Suprapubic skin (tissue), 4 donors: ENCODE results near the gene GNA15. TPM values are rescaled to one million over a fixed set of nuclear protein-coding genes. Genes with fewer than 3 reads are reported as not detected.

Source experiments
- DNase-seq, 2 donors: peaks; one replicate each; pipeline ENCODE4 v3.0.0-alpha.2; 2019; ENCODE audit warnings: low spot score in 2 of 2
- H3K27ac ChIP-seq: fragments of 200-600 bp; sonication (generic); one replicate; pipeline ENCODE4 v1.5.1; 2019
- H3K27me3 ChIP-seq: fragments of 200-600 bp; sonication (generic); one replicate; pipeline ENCODE4 v1.5.1; 2019
- H3K36me3 ChIP-seq: fragments of 200-600 bp; sonication (generic); one replicate; pipeline ENCODE4 v1.5.1; 2019
- H3K4me1 ChIP-seq: fragments of 200-600 bp; sonication (generic); one replicate; pipeline ENCODE4 v1.5.1; 2019
- H3K4me3 ChIP-seq: fragments of 200-600 bp; sonication (generic); one replicate; pipeline ENCODE4 v1.5.1; 2019; ENCODE audit warnings: mild to moderate bottlenecking
- H3K9me3 ChIP-seq: fragments of 200-600 bp; sonication (generic); one replicate; pipeline ENCODE4 v1.5.1; 2019
- EP300 ChIP-seq: sonication (generic); formaldehyde crosslinking; IDR thresholded peaks from one replicate; pipeline ENCODE4 v1.6.1; 2017; ENCODE audit warnings: antibody characterized with exemption
- POLR2A ChIP-seq, 2 donors: fragments of 450-650 bp; IDR thresholded peaks; one replicate each; pipeline ENCODE4 v1.6.1; 2017; ENCODE audit warnings: antibody characterized with exemption in 2 of 2, mild to moderate bottlenecking in 2 of 2, moderate library complexity in 2 of 2
- POLR2AphosphoS5 ChIP-seq, 3 donors: sonication (generic); formaldehyde crosslinking; IDR thresholded peaks; one replicate each; pipeline ENCODE4 v1.6.1; 2017; ENCODE audit warnings: antibody characterized with exemption in 3 of 3
- WGBS: methylation state at CpG from one replicate; pipeline ENCODE4 v1.1.5; 2018; 5-methylcytosine and 5-hydroxymethylcytosine counted together
- total RNA-seq, 4 donors: library from RNA; depleted of rRNA; stranded (reverse); fragments of >200 nt; gene quantifications; one replicate each; pipeline ENCODE4 v1.1.0, GENCODE V29; 2016
- TF ChIP-seq, protein P1 (sequence below), 2 donors: fragments of 200-600 bp in 1 of 2; fragments of 450-650 bp in 1 of 2; sonication (generic) in 1 of 2; IDR thresholded peaks; one replicate each; pipeline ENCODE4 v1.5.1; 2016 to 2019; ENCODE audit warnings: antibody characterized with exemption in 2 of 2, mild to moderate bottlenecking in 1 of 2, moderate library complexity in 1 of 2

Gene GNA15
- total RNA-seq, 4 donors from 2014 or later = 29.9 to 117 (median 85.0) TPM

DNA sequence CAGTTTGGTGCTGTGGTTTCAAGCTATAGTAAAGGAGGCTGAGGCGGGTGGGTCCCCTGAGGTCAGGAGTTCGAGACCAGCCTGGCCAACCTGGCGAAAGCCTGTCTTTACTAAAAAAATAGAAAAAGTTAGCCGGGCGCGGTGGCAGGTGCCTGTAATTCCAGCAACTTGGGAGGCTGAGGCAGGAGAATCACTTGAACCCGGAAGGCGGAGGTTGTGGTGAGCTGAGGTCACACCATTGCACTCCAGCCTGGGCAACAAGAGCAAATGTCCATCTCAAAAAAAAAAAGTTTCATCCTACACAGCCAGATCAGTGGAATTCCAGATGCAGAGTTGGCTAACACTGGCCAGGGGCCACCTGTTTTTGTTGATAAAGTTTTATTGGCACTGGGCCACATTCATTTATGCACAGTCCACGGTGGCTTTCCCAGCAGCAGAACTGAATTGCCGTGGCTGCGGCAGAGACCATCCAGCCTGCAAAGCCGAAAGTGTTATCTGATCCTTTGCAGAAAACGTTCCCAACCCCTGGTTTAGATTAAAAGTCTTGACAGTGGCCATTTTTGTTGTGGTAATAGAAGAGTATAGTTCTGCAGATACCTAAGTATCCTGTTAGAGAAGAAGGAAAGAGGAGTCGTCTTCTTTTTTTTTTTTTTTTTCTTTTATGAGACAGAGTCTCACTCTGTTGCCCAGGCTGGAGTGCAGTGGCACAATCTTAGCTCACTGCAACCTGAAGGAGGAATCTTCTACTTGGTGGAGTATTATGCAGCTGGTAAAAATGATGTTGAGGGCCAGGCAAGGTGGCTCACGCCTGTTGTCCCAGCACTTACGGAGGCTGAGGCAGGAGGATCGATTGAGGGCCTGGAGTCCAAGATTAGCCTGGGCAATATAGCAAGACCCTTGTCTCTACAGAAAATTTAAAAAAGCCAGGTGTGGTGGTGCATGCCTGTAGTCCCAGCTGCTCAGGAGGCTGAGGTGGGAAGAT lies 58.6 kb downstream of the GNA15 start:
- no peak overlapping the region for H3K27ac ChIP-seq
- H3K9me3 ChIP-seq = no peaks in the 10 kb centered on the region
- H3K4me3 ChIP-seq = no peak overlapping the region
- DNase-seq = no peak
- TF ChIP-seq, protein P1, sequence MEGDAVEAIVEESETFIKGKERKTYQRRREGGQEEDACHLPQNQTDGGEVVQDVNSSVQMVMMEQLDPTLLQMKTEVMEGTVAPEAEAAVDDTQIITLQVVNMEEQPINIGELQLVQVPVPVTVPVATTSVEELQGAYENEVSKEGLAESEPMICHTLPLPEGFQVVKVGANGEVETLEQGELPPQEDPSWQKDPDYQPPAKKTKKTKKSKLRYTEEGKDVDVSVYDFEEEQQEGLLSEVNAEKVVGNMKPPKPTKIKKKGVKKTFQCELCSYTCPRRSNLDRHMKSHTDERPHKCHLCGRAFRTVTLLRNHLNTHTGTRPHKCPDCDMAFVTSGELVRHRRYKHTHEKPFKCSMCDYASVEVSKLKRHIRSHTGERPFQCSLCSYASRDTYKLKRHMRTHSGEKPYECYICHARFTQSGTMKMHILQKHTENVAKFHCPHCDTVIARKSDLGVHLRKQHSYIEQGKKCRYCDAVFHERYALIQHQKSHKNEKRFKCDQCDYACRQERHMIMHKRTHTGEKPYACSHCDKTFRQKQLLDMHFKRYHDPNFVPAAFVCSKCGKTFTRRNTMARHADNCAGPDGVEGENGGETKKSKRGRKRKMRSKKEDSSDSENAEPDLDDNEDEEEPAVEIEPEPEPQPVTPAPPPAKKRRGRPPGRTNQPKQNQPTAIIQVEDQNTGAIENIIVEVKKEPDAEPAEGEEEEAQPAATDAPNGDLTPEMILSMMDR (IDR thresholded peaks at IDR 0.05) = no peak
- TF ChIP-seq POLR2A (IDR thresholded peaks at IDR 0.05) (no peak), POLR2AphosphoS5 (IDR thresholded peaks at IDR 0.05) (no peak), EP300 (no peak)
- peaks cover 17% of the 10 kb centered on the region for H3K36me3 ChIP-seq
- no peaks in the 10 kb centered on the region for H3K27me3 ChIP-seq
- WGBS = 89% methylated on average over 17 of the region's 17 CpGs
- H3K4me1 ChIP-seq = no peaks in the 10 kb centered on the region

DNA sequence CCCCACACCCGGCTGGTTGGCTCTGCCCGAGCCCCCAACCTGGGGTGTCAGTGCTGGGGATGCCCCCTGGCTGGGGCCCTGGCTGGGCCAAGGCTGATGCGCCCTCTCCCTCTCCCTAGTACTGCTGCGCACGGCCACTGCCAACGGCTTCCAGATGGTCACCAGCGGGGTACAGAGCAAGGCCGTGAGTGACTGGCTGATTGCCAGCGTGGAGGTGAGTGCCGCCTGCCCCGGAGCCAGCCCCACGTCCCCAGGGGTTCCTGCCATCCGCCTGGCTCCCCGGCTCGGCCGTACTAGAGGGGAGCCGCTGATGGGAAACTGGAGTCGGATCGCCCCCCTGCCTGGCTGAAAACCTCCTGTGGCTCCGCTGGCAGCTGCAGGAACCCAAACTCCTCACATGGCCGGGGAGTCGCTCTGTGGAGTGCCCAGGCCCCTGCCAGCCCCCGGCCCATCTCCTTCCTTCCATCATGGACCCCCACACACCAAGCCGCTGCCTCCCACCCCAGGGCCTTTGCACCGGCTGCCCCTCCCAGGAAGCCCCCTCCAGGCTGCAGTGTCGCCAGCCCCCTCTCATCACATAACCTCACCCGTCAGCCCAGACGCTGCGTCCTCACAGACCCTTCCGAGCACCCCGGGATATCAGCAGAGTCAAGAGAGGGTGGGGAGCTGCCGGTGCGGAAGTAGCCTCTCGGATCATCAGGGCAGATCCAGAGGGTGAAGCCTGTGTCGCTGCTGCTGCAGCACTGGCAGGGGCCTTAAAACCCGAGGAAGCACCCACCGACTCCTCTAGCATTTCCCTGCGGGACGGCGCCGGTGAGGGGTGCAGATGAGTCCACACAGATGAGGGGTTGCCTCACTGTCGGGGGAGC lies 60.5 kb downstream of the GNA15 start:
- H3K4me3 ChIP-seq = no peak overlapping the region
- no peaks in the 10 kb centered on the region for H3K4me1 ChIP-seq
- WGBS = 91% methylated on average over 32 of the region's 42 CpGs
- no peak for DNase-seq
- no peaks in the 10 kb centered on the region for H3K9me3 ChIP-seq
- H3K27ac ChIP-seq = no peak overlapping the region
- no peak for TF ChIP-seq POLR2AphosphoS5 (IDR thresholded peaks at IDR 0.05)
- TF ChIP-seq EP300 = no peak
- no peak for TF ChIP-seq POLR2A (IDR thresholded peaks at IDR 0.05)
- TF ChIP-seq, protein P1 (IDR thresholded peaks at IDR 0.05) = no peak
- H3K36me3 ChIP-seq = peaks cover 21% of the 10 kb centered on the region
- H3K27me3 ChIP-seq = no peaks in the 10 kb centered on the region

DNA sequence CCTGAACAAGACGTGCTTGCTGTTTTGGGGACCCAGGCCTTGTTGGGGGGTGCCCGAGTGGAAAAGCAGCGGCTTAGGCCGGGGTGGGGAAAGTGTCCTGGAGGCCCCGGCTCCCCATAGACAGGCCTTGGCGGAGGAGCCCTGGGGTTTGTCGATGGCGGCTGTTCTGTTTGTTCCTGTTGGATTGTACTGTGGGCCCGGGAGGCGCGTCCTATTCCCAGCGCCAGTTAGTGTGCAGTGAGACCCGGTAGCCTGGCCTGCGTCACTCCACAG lies 61.0 kb downstream of the GNA15 start:
- 86% methylated on average over 7 of the region's 14 CpGs for WGBS
- no peak for DNase-seq
- no peaks in the 10 kb centered on the region for H3K4me1 ChIP-seq
- TF ChIP-seq, protein P1 (IDR thresholded peaks at IDR 0.05) = no peak
- TF ChIP-seq EP300 = no peak
- no peak for TF ChIP-seq POLR2A (IDR thresholded peaks at IDR 0.05)
- TF ChIP-seq POLR2AphosphoS5 (IDR thresholded peaks at IDR 0.05) = no peak
- H3K27ac ChIP-seq = no peak overlapping the region
- H3K36me3 ChIP-seq = peaks cover 27% of the 10 kb centered on the region
- H3K4me3 ChIP-seq = no peak overlapping the region
- no peaks in the 10 kb centered on the region for H3K27me3 ChIP-seq
- H3K9me3 ChIP-seq = no peaks in the 10 kb centered on the region

DNA sequence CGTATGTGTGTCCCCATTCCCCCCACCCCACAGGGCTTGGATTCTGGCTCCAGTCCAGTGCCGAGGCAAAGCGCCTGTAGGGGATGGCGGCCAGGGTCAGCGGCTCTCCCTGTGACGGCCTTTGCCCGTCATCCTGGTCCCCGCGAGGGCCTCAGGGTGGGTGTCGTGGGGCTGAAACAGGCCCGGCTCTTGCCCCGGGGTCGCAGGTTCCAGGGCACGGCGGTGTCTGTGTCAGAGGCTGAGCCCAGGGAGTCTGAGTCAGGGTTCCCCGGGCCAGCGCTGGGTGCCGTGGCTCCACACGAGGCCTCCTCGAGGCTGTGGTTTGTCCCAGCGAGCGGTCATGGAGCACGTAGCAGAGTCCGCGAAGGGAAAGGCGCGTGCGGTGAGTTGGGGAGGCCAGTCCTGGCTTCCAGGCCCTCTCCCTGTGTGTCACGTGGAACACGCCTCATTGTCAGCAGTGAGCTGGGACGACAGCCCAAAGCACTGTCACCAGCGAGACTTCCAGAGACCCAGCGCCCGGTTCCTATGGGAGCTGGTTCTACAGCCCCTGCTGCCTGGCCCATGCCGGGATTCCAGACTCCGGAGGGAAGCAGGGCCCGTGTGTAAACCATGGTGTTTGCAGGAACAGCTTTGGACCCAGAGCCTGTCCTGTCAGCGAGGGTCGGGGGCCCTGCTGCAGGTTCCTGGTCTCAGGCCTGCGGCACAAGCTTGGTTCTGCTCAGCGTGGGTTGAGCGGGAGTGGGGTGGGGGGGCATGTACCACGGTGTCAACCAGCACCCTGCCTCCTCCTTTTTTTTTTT lies 63.3 kb downstream of the GNA15 start:
- no peak for DNase-seq
- no peaks in the 10 kb centered on the region for H3K4me1 ChIP-seq
- H3K27ac ChIP-seq = no peak overlapping the region
- WGBS = 87% methylated on average over 24 of the region's 43 CpGs
- TF ChIP-seq, protein P1 (IDR thresholded peaks at IDR 0.05) = no peak
- TF ChIP-seq EP300 = no peak
- TF ChIP-seq POLR2AphosphoS5 (IDR thresholded peaks at IDR 0.05) = no peak
- no peak for TF ChIP-seq POLR2A (IDR thresholded peaks at IDR 0.05)
- H3K36me3 ChIP-seq = peaks cover 38% of the 10 kb centered on the region
- H3K9me3 ChIP-seq = no peaks in the 10 kb centered on the region
- H3K27me3 ChIP-seq = no peaks in the 10 kb centered on the region
- H3K4me3 ChIP-seq = no peak overlapping the region
